Stimulated activated naive B cell treated with anti-CD40 and anti-IgM and Interleukin-4, amounts not matched to agents 10 μg/mL and 1 μg/mL and 100 μg/mL, for 72 hours (primary cell): ENCODE data around the gene BBS9.
"Not testable (repeated sequence)": the region's sequence is repeated elsewhere in the genome, so short reads cannot be mapped to it uniquely, and the experiment has no call there.

Experiments used
- ATAC-seq, 2 donors: fragments of 150-1000 bp; cut with Tn5 transposase; replicated peaks; 2 replicates each; pipeline ENCODE4 v1.10.0; 2021; ENCODE audit warnings: moderate library complexity in 1 of 2
- DNase-seq: peaks from one replicate; pipeline ENCODE4 v3.0.0; 2021
- H3K27ac Mint-ChIP-seq: one replicate; pipeline ENCODE4 v1.8.0; 2022; ENCODE audit warnings: mild to moderate bottlenecking, mixed read lengths
- H3K27me3 Mint-ChIP-seq, 2 donors: one replicate each; pipeline ENCODE4 v1.8.0; 2022; ENCODE audit warnings: mixed read lengths in 2 of 2
- H3K36me3 Mint-ChIP-seq, 2 donors: one replicate each; pipeline ENCODE4 v1.8.0; 2022; ENCODE audit warnings: mixed read lengths in 2 of 2, mild to moderate bottlenecking in 1 of 2
- H3K4me1 Mint-ChIP-seq, 2 donors: one replicate each; pipeline ENCODE4 v1.8.0; 2022; ENCODE audit warnings: mixed read lengths in 2 of 2, mild to moderate bottlenecking in 1 of 2
- H3K4me3 Mint-ChIP-seq, 2 donors: one replicate each; pipeline ENCODE4 v1.8.0; 2022; ENCODE audit warnings: mild to moderate bottlenecking in 2 of 2, mixed read lengths in 2 of 2, moderate library complexity in 1 of 2
- H3K9me3 Mint-ChIP-seq, 2 donors: one replicate each; pipeline ENCODE4 v1.8.0; 2022; ENCODE audit warnings: mixed read lengths in 2 of 2, mild to moderate bottlenecking in 1 of 2

Gene BBS9

GRCh38 chr7:33237036-33237435 lies 107.7 kb downstream of the BBS9 start:
- H3K27ac Mint-ChIP-seq: no peak overlapping the region
- DNase-seq: no peak
- no peaks in the 10 kb centered on the region for H3K27me3 Mint-ChIP-seq
- H3K4me1 Mint-ChIP-seq: peaks cover 0 to 2% of the 10 kb centered on the region in 2 donors
- H3K4me3 Mint-ChIP-seq: no peak overlapping the region
- H3K9me3 Mint-ChIP-seq: no peaks in the 10 kb centered on the region
- peak; percentile 34 to 46 for ATAC-seq
- H3K36me3 Mint-ChIP-seq: no peaks in the 10 kb centered on the region

- no peak overlapping the region for H3K27ac Mint-ChIP-seq
Measured at GRCh38 chr7:33243319-33243881, 114.0 kb downstream of the BBS9 start.

GRCh38 chr7:33248671-33249070 lies 119.3 kb downstream of the BBS9 start:
- no peak for ATAC-seq
- Mint-ChIP-seq H3K27me3 (no peaks in the 10 kb centered on the region), H3K9me3 (peaks cover 2 to 3% of the 10 kb centered on the region in 2 donors), H3K36me3 (peaks cover 13 to 18% of the 10 kb centered on the region in 2 donors), H3K4me3 (no peak overlapping the region), H3K27ac (no peak overlapping the region), H3K4me1 (no peaks in the 10 kb centered on the region)
- DNase-seq: no peak

More at GRCh38 chr7:33243319-33243881, 114.0 kb downstream of the BBS9 start:
- Mint-ChIP-seq H3K9me3 (no peaks in the 10 kb centered on the region), H3K27me3 (no peaks in the 10 kb centered on the region), H3K4me3 (no peak overlapping the region), H3K36me3 (no peaks in the 10 kb centered on the region), H3K4me1 (peaks cover 0 to 2% of the 10 kb centered on the region in 2 donors)
- DNase-seq (no peak), ATAC-seq (no peak)

- H3K27me3 Mint-ChIP-seq: no peaks in the 10 kb centered on the region
- ATAC-seq (no peak), DNase-seq (no peak)
- H3K4me1 Mint-ChIP-seq: no peaks in the 10 kb centered on the region
- H3K36me3 Mint-ChIP-seq: peaks cover 13 to 18% of the 10 kb centered on the region in 2 donors
- H3K9me3 Mint-ChIP-seq: peaks cover 2 to 3% of the 10 kb centered on the region in 2 donors
- H3K27ac Mint-ChIP-seq: no peak overlapping the region
- H3K4me3 Mint-ChIP-seq: no peak overlapping the region
Measured at GRCh38 chr7:33250421-33250871, 121.1 kb downstream of the BBS9 start.

- Mint-ChIP-seq H3K36me3 (peaks cover 13 to 18% of the 10 kb centered on the region in 2 donors), H3K27me3 (no peaks in the 10 kb centered on the region), H3K4me3 (no peak overlapping the region), H3K4me1 (no peaks in the 10 kb centered on the region), H3K9me3 (peaks cover 2 to 3% of the 10 kb centered on the region in 2 donors), H3K27ac (no peak overlapping the region)
- ATAC-seq (no peak), DNase-seq (no peak)
Measured at GRCh38 chr7:33251301-33251700, 121.9 kb downstream of the BBS9 start.

- DNase-seq (no peak), ATAC-seq (no peak)
- H3K4me1 Mint-ChIP-seq: no peaks in the 10 kb centered on the region
- H3K27ac Mint-ChIP-seq: no peak overlapping the region
- no peaks in the 10 kb centered on the region for H3K27me3 Mint-ChIP-seq
- H3K9me3 Mint-ChIP-seq: no peaks in the 10 kb centered on the region
- H3K36me3 Mint-ChIP-seq: peaks cover 2 to 7% of the 10 kb centered on the region in 2 donors
- H3K4me3 Mint-ChIP-seq: no peak overlapping the region
Measured at GRCh38 chr7:33258491-33258951, 129.2 kb downstream of the BBS9 start.

- ATAC-seq (no peak), DNase-seq (no peak)
- Mint-ChIP-seq H3K27me3 (no peaks in the 10 kb centered on the region), H3K4me1 (no peaks in the 10 kb centered on the region), H3K9me3 (no peaks in the 10 kb centered on the region), H3K27ac (no peak overlapping the region), H3K4me3 (no peak overlapping the region), H3K36me3 (peaks cover 4 to 11% of the 10 kb centered on the region in 2 donors)
Measured at GRCh38 chr7:33261585-33261984, 132.2 kb downstream of the BBS9 start.

- H3K4me1 Mint-ChIP-seq: no peaks in the 10 kb centered on the region
- no peak overlapping the region for H3K27ac Mint-ChIP-seq
- H3K36me3 Mint-ChIP-seq: peaks cover 6 to 15% of the 10 kb centered on the region in 2 donors
- no peaks in the 10 kb centered on the region for H3K27me3 Mint-ChIP-seq
- no peak for ATAC-seq
- H3K9me3 Mint-ChIP-seq: no peaks in the 10 kb centered on the region
- H3K4me3 Mint-ChIP-seq: no peak overlapping the region
- DNase-seq: no peak
Measured at GRCh38 chr7:33262476-33262875, 133.1 kb downstream of the BBS9 start.

GRCh38 chr7:33271839-33272371 lies 142.5 kb downstream of the BBS9 start:
- H3K4me3 Mint-ChIP-seq, H3K27me3 Mint-ChIP-seq, H3K4me1 Mint-ChIP-seq, DNase-seq, ATAC-seq, H3K27ac Mint-ChIP-seq: not testable (repeated sequence)
- Mint-ChIP-seq H3K36me3 (peaks cover 25 to 43% of the 10 kb centered on the region in 2 donors), H3K9me3 (peaks cover 16 to 22% of the 10 kb centered on the region in 2 donors)

GRCh38 chr7:33273356-33273755 lies 144.0 kb downstream of the BBS9 start:
- Mint-ChIP-seq H3K4me3 (no peak overlapping the region), H3K36me3 (peaks cover 36 to 49% of the 10 kb centered on the region in 2 donors), H3K9me3 (peaks cover 21 to 28% of the 10 kb centered on the region in 2 donors), H3K4me1 (no peaks in the 10 kb centered on the region), H3K27ac (no peak overlapping the region), H3K27me3 (no peaks in the 10 kb centered on the region)
- DNase-seq (no peak), ATAC-seq (no peak)

GRCh38 chr7:33276325-33276724 lies 147.0 kb downstream of the BBS9 start:
- no peaks in the 10 kb centered on the region for H3K27me3 Mint-ChIP-seq
- H3K4me1 Mint-ChIP-seq: no peaks in the 10 kb centered on the region
- peaks cover 22 to 25% of the 10 kb centered on the region in 2 donors for H3K9me3 Mint-ChIP-seq
- no peak for DNase-seq
- peaks cover 36 to 39% of the 10 kb centered on the region in 2 donors for H3K36me3 Mint-ChIP-seq
- ATAC-seq: no peak
- H3K27ac Mint-ChIP-seq: no peak overlapping the region
- no peak overlapping the region for H3K4me3 Mint-ChIP-seq

- H3K9me3 Mint-ChIP-seq: peaks cover 18 to 21% of the 10 kb centered on the region in 2 donors
- H3K36me3 Mint-ChIP-seq: peaks cover 35% of the 10 kb centered on the region in 2 donors
- ATAC-seq (no peak), DNase-seq (no peak)
- H3K4me1 Mint-ChIP-seq: no peaks in the 10 kb centered on the region
- H3K27me3 Mint-ChIP-seq: no peaks in the 10 kb centered on the region
- H3K4me3 Mint-ChIP-seq: no peak overlapping the region
- H3K27ac Mint-ChIP-seq: no peak overlapping the region
Measured at GRCh38 chr7:33276729-33277128, 147.4 kb downstream of the BBS9 start.

GRCh38 chr7:33278095-33278494 lies 148.7 kb downstream of the BBS9 start:
- Mint-ChIP-seq H3K4me3 (no peak overlapping the region), H3K9me3 (peaks cover 14 to 18% of the 10 kb centered on the region in 2 donors), H3K4me1 (no peaks in the 10 kb centered on the region), H3K27me3 (no peaks in the 10 kb centered on the region), H3K27ac (no peak overlapping the region), H3K36me3 (peaks cover 33 to 35% of the 10 kb centered on the region in 2 donors)
- ATAC-seq (no peak), DNase-seq (no peak)

- Mint-ChIP-seq H3K9me3 (peaks cover 11 to 13% of the 10 kb centered on the region in 2 donors), H3K27ac (no peak overlapping the region), H3K4me3 (no peak overlapping the region), H3K36me3 (peaks cover 19 to 30% of the 10 kb centered on the region in 2 donors), H3K4me1 (no peaks in the 10 kb centered on the region), H3K27me3 (no peaks in the 10 kb centered on the region)
- ATAC-seq: no peak
- DNase-seq: no peak
Measured at GRCh38 chr7:33286501-33286900, 157.1 kb downstream of the BBS9 start.

GRCh38 chr7:33287738-33288137 lies 158.4 kb downstream of the BBS9 start:
- no peaks in the 10 kb centered on the region for H3K27me3 Mint-ChIP-seq
- DNase-seq (no peak), ATAC-seq (no peak)
- H3K4me3 Mint-ChIP-seq: no peak overlapping the region
- H3K9me3 Mint-ChIP-seq: peaks cover 11 to 13% of the 10 kb centered on the region in 2 donors
- H3K4me1 Mint-ChIP-seq: no peaks in the 10 kb centered on the region
- H3K27ac Mint-ChIP-seq: no peak overlapping the region
- peaks cover 19 to 30% of the 10 kb centered on the region in 2 donors for H3K36me3 Mint-ChIP-seq
